HG02970 (cell line): ENCODE data around the gene MID1.

Experiments
- ATAC-seq: cut with Tn5 transposase; IDR thresholded peaks from one replicate; pipeline ENCODE4 v1.9.1; 2021; ENCODE audit warnings: mild to moderate bottlenecking, moderate library complexity, moderate number of reproducible peaks; ENCODE audit not compliant: unreplicated experiment, low FRiP score

The MID1 gene

DNA sequence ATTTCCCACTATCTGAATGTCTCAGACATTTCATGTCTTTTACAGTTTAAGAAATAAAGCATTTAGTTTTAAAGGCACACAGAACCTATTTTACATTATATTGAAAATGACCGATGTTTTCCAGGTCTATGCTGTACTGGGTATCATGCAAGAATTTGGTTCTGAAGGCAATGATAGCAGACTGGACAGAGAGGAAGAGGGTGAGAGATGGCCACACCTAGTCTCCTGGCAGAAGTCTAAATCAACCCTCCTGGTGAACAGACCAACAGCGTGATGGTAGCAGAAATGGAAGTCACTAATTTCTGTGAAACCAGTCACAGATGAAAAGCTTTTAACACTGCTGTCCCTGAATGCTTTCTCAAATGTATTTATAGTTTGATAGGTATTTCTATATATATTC, 41.9 kb downstream of the MID1 start:
- no peak for ATAC-seq

DNA sequence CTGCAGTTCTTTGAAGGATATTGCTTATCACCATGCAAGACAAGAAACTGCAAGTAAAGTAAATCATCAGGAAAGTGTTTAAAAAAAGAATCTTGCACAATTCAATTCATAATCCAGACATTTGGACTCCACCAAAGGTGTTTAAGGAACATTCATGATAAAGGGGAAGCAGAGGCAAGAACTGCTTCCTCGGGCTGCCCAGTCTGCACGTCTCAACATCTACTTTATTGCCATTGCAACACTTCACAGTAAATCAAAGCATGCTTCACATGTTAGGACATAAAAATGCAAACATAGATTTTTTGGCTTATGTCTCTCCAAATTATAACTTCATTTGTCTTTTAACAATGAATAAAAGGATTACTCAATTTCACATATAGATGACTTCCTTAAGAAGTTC, 42.5 kb downstream of the MID1 start:
- ATAC-seq = no peak

DNA sequence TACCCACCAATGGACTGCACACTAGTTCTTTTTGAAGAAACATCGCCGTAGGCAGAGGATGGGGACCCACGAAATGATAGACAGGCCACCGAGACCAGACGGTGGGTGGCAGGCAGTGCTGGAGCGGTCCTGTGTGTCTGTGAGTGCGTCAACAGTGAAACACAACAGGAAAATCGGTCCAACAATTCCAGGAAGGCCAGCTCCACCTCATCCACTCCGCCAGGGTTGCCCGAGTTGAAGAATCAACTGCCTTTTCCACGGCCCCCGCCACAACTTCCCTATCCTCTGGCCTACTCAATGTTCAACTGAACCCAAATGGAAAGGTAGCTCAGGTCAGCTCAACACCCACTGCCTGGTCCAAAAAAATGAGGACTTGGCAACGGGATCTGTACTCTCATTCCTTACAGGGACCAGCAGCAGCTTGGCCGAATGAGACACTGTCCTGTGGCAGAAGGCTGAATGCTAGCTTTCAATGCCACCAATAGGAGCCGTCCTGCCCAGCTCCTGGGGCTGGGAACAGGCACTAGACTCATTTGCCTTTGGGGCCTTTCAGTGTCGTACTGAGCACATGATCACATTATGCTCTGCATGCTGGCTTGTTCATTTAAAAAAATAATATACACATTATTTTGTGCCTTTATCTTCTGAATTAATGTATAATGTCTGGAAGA, 43.5 kb downstream of the MID1 start:
- ATAC-seq = no peak

DNA sequence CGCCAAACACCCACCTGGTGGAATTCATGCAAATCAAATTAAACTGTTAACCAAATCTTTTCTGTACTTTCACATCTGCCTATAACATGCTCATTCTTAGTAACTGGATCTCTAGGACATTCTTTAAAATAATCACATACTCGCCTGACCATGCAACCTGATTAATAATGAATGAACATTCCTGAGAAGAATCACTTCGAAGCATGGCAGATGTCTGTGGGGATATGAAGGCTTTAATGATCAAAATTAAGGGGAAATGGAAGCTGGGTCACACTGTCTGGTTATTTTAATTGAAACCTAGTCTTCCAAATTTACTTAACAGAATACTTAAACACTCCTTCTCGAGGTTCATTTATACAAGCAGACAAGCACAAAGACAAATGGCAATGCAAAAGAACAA, 44.2 kb downstream of the MID1 start:
- ATAC-seq = no peak

GRCh38 chrX:10574663-10575062, 45.7 kb downstream of the MID1 start:
- no peak for ATAC-seq

GRCh38 chrX:10571260-10571659, 49.1 kb downstream of the MID1 start:
- ATAC-seq = no peak

DNA sequence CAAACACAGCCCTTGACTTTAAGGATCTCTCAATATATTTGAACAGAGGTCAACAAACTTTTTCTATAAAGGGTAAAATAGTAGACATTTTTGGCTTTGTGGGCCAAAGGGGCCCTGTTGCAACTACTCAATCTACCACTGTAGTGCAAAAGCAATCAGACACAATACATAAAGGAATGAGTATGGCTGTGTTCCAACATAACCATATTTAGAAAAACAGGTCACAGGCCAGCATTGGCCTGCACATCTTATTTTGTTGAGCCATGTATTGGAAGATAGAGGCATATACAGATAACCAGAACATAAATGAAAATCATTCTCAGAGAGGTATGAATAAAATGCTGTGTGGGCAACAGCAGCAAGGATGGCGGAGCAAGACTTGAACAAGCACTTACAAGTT, 49.8 kb downstream of the MID1 start:
- no peak for ATAC-seq

DNA sequence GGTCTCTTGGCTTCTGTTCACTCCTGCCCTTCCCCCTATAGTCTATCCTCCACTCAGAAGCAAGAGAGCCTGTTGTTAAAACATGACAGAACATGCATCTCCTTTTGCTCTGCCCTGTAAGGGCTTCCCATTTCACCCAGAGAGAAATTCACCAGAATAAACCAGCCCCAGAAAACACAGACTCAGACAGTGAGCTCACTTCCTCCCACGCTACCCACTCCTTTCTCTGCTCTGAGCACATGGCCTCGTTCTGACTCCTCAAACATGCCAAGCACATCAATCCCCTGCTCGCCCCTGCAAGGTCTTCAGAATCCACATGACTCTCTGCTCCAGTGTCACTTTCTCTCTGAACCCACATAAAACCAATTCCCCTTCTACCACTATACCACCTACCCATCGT, 50.4 kb downstream of the MID1 start:
- no peak for ATAC-seq

DNA sequence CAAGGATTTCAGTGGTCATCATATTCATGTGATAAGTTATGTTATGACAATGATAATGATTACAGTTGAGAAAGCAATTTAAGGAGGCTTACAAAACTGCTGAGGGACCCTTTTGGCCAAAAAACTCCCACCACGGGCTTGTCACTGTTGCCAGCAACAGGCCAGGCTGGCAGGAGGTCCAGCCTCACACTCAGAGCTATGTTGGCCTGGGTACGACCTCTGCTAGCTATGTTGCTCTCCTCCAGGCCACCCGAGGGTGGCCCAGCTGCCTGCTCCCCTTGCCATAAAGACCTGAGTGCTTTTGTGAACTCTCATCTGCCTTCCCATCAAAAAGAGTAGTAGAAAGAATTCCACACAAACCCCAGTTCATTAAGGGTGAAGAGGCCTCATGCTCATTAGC, 52.0 kb downstream of the MID1 start:
- ATAC-seq = no peak

DNA sequence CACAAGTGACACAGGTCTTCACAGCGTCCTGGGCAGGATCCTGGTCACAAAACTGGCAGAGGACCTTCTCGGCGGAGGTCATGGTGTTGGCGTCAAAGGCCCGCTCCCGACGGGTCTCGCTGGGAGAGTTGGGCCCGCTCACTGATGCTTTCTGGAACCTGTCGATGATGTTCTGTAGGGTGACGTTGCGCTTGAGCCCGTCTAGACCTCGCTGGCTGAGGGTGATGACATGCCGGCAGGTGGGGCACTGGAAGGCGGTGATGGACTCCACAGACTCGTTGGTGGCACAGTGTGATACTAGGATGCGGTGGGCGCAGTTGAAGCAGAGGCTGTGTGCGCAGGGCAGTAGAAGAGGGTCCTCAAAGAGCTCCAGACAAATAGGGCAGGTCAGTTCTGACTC, 53.2 kb downstream of the MID1 start:
- ATAC-seq = no peak

DNA sequence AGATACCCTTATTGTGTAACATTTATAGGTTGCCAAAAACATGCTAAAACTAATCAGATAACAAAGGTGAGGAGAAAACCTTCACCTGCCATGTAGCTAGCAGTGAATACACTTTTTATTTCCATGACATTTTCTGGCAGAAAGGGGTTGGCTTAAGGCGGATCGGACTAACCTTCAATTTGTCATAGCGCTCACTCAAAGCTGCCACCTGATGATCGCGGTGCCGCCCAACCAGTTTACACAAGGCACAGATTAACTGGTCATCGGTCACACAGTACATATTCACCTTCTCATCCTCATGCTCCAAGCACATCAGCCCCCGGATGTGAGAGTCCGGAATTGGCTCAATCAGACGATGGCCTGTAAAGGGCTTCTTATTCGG, 53.7 kb downstream of the MID1 start:
- no peak for ATAC-seq

- no peak for ATAC-seq
These were observed 55.9 kb downstream of the MID1 start for GRCh38 chrX:10564484-10564883.

DNA sequence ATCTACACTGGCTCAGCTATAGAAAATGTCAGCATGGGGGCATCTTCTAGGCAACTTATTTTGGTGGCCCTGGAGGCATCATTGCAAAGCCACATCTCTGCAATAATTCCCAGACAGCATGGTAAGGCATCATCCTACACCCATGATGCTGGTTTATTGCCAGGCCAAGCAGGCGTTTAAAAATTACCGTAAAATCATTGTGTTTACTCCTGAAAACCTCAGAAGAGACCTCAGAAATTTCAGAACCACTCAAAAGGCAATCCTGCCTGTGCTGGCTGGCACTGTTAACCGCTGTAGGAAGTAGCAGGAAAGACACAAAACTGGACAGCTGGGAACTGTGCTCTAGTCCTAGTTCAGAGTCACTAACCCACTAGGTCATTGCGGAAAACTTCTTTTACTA, 63.2 kb downstream of the MID1 start:
- ATAC-seq = no peak

DNA sequence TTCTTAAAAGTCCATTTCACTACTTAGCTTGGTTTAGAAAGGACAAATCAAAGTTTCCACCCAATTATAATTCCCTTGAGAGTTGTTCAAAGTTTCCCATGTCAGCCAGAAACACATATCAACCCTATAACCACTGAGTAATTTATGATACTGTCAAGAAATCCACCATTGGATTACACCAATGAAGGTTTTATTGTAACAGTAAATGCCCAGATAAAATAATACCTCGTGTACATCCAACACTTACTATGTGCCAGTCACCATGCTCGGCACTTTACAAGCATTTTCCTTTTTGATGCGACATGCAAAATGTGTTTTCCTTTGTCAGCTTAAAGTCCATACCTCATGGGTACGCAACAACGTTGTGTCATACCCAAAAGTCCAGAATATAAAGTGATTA, 64.0 kb downstream of the MID1 start:
- no peak for ATAC-seq

DNA sequence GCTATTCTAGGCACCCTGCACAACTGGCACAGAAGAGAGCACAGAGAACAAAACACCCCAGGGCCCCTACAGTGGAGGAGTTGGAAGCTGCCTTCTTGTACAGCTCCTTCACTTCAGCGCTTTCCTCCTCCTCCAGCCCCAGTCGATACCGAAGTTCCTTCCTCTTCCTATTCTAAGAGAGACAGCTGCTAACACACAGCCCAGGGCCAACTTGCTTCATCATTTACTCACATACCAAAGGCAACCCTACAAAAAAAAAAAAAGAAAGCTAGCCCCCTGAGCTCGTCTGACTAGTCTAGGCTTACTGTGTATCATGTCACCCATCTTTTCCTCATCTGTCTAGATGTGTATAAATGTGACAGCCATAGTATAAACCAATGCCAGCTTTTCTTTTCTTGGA, 64.5 kb downstream of the MID1 start:
- ATAC-seq = no peak

- no peak for ATAC-seq
These were observed 65.6 kb downstream of the MID1 start for GRCh38 chrX:10554612-10555270.

DNA sequence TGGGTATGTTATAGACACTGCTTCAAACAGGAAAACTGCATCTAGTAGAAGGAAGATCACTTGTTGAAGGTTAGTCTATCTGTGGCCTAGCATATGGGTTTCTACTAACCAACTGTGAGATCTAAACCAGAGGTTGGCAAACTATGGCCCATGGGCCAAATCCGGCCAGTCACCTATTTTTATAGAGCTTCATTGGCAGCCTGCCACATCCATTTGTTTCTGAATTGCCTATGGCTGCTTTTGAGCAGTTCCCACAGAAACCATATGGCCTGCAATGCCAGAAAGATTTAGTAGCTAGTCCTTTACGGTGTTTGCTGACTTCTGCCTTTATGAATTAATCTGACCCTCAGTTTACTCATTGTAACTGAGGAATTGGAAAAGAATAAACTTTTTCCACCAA, 71.1 kb downstream of the MID1 start:
- no peak for ATAC-seq

DNA sequence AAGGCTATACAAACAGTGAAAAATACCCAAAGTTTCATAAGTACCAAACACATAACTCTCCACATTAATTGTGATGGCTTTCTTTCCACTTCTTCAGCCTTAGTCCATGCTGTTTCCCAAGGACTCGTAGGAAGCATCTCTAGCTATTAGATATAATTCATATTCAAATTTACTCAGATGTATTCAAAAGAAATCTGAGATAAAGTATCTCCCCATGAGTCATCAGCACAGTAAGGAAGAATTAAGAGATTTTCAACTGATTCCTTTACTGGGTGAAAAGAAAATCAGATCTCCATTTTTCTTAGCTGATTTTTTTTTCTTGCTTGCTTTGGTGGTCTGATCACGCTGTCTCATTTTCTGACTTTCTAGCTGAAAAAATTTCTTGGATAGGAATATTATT, 71.7 kb downstream of the MID1 start:
- no peak for ATAC-seq

- ATAC-seq = no peak
These were observed 74.5 kb downstream of the MID1 start for GRCh38 chrX:10545882-10546281.

GRCh38 chrX:10542586-10542985, 77.8 kb downstream of the MID1 start:
- ATAC-seq = no peak

DNA sequence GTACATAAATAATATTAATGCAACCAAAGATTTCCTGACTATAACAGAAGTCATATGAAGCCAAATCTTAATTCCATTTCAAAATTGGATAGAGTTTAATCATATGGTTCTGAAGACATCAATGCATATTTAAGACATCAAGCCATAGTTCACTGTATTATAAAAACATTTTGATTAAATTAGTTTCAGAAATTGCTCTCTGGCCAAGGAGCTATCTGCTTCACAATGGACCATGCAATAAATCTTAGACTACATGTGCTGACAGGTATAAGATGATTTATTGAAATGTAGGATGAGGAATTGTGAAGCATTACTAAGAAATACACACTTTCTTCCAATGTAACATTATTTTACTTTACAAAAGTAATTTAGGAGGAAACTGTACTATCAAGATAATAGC, 81.6 kb downstream of the MID1 start:
- ATAC-seq = no peak

DNA sequence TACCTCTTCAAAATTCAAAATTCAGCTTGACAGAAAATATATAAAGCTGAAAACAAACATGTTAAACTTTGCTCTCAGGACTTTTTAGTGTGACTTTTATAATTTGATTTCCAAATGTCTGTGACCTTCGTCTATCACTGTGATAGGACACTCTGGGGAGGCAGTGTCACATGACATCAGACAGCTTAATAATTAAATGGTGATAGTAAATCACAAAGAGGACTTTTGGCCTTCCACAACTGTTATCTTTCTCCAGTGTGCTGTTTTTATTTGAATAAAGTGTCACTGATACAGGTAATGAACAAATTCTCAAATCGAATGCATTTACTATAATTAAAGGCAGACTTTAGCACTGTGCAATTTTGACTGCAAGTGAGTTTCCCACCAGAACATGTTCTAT, 83.1 kb downstream of the MID1 start:
- ATAC-seq = no peak

DNA sequence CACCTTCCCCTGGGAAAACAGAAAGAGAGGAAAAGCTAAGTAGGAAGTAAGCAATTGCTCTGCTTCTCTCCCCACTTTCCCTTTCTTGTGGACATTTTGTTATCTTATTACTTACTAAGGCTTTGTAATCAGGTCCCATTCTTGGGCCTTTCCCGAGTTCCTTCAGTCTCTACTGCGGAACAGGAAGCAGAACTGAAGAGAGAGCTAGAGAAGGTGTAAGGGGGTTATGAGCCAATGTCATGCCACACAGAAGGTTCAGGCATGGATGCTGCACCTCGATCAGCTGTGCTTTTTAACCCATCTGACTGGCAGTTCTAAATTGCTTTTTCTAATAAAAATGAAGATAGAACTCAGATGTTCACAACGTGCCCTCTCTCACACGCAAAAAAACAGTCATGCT, 83.6 kb downstream of the MID1 start:
- no peak for ATAC-seq
